ENCODE results near the gene TTC5. TPM values are rescaled to one million over a fixed set of nuclear protein-coding genes. Genes with fewer than 3 reads are reported as not detected.
"Not testable (repeated sequence)": the region's sequence is repeated elsewhere in the genome, so short reads cannot be mapped to it uniquely, and the experiment has no call there.

TTC5 gene
- total RNA-seq, 1 donor from 2014 or later, result 23.3 TPM

GRCh38 chr14:20302042-20302755, 3.6 kb downstream of the TTC5 start:
- no peak for DNase-seq

- no peak for DNase-seq
Measured at GRCh38 chr14:20295067-20295466, 10.7 kb downstream of the TTC5 start.

GRCh38 chr14:20294636-20295035, 11.1 kb downstream of the TTC5 start:
- DNase-seq, result no peak

- not testable (repeated sequence) for DNase-seq
Measured at GRCh38 chr14:20281998-20282397, 23.8 kb downstream of the TTC5 start.

GRCh38 chr14:20280265-20280664, 25.5 kb downstream of the TTC5 start:
- DNase-seq, result not testable (repeated sequence)

GRCh38 chr14:20278414-20278813, 27.3 kb downstream of the TTC5 start:
- DNase-seq, result peak; percentile 2

GRCh38 chr14:20277409-20277808, 28.3 kb downstream of the TTC5 start:
- no peak for DNase-seq

GRCh38 chr14:20274062-20274461, 31.7 kb downstream of the TTC5 start:
- DNase-seq, result no peak

GRCh38 chr14:20264361-20264760, 41.4 kb downstream of the TTC5 start:
- not testable (repeated sequence) for DNase-seq

GRCh38 chr14:20262642-20263128, 43.1 kb downstream of the TTC5 start:
- no peak for DNase-seq

- DNase-seq, result no peak
Measured at GRCh38 chr14:20247646-20248246, 58.0 kb downstream of the TTC5 start.

Small RNA genes lying within 50 kb of the gene (small RNA-seq; reads per million reads assigned to genes)
- gene SNORA79B (ENCODE audit: low replicate concordance) (1.3 reads per million, percentile 87 among the genes with 10 or more reads in this experiment), gene SNORD126 (ENCODE audit: low replicate concordance) (197 reads per million, percentile 97 among the genes with 10 or more reads in this experiment)

Other genes starting within 250 kb of the TTC5 start
- not detected for gene OR4L1, start 245.9 kb downstream of the TTC5 start, total RNA-seq
- not detected for gene OR4K17, start 195.2 kb downstream of the TTC5 start, total RNA-seq
- not detected for gene OR4N5, start 167.1 kb downstream of the TTC5 start, total RNA-seq
- not detected for gene OR11G2, start 115.1 kb downstream of the TTC5 start, total RNA-seq
- not detected for gene OR11H6, start 82.2 kb downstream of the TTC5 start, total RNA-seq
- gene OR11H7, start 77.0 kb downstream of the TTC5 start, total RNA-seq, result not detected
- not detected for gene OR11H4, start 66.7 kb downstream of the TTC5 start, total RNA-seq
- 72.5 TPM for gene CCNB1IP1, start 27.3 kb upstream of the TTC5 start, total RNA-seq
- 14.2 TPM for gene PARP2, start 37.7 kb upstream of the TTC5 start, total RNA-seq
- gene TEP1, start 107.5 kb upstream of the TTC5 start, total RNA-seq, result 13.3 TPM
- gene KLHL33, start 130.2 kb upstream of the TTC5 start, total RNA-seq, result 1.9 TPM
- 32.6 TPM for gene OSGEP, start 148.9 kb upstream of the TTC5 start, total RNA-seq
- gene APEX1, start 149.3 kb upstream of the TTC5 start, total RNA-seq, result 49.1 TPM
- 19.5 TPM for gene PIP4P1, start 155.5 kb upstream of the TTC5 start, total RNA-seq
- 9.2 TPM for gene PNP, start 163.5 kb upstream of the TTC5 start, total RNA-seq
- gene RNASE10, start 199.6 kb upstream of the TTC5 start, total RNA-seq, result not detected